RPMI8226 (cell line): ENCODE measurements around the gene MBD5.
"Not testable (repeated sequence)": the region's sequence is repeated elsewhere in the genome, so short reads cannot be mapped to it uniquely, and the experiment has no call there.

Experiments
- DNase-seq: peaks from one replicate; pipeline ENCODE4 v3.0.0-alpha.2; 2015

Gene MBD5

GRCh38 chr2:148021059-148021861 is at the start of gene MBD5:
TSS of gene MBD5 (plus strand) at chr2:148021091.
- peak; percentile 68 for DNase-seq

- no peak for DNase-seq
These were observed 44.8 kb upstream of the MBD5 start for GRCh38 chr2:147976102-147976501.

DNA sequence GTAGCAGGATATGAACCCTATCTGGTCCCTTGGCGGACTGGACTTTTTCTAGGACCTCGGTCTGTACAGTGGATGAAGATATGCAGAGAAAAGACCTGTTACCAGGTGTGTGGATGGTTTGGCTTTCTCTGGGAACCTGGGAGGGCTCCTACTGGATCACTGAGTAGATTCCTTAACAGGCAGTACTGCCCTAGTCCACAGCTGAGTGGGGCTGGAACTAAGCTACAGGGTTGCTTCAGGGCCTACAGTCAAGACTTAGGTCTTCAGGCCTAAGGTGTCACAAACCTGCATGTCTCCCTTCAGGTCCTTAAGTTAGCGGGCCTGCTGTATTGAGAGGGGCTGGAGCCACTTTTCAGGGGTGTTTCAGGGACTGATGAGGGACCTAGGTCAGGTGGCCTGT is 43.2 kb upstream of the MBD5 start:
- DNase-seq = no peak

DNA sequence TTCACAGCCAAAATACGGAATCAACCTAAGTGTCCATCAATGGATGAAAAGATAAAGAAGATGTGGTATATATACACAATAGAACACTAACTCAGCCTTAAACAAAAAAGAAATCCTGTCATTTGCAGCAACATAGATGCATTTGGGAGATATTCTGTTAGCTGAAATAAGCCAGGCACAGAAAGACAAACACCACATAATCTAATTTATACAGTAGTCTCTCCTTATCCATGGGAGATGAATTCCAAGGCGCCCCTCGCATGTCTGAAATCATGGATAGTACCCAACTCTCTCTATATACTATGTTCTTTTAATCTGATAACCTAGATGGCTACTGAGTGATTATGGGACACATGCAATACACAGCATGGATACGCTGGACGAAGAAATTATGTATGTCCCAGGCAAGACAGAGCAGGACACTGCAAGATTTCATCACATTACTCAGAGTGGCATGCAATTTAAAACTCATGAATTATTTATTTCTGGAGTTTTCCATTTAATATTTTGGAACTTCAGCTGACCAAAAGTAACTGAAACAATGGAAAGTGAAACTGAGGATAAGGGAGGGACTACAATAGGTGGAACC is 39.9 kb upstream of the MBD5 start:
- DNase-seq = no peak

GRCh38 chr2:147989102-147989501 is 31.8 kb upstream of the MBD5 start:
- no peak for DNase-seq

GRCh38 chr2:147989809-147990403 is 31.0 kb upstream of the MBD5 start:
- DNase-seq = peak; percentile 45

DNA sequence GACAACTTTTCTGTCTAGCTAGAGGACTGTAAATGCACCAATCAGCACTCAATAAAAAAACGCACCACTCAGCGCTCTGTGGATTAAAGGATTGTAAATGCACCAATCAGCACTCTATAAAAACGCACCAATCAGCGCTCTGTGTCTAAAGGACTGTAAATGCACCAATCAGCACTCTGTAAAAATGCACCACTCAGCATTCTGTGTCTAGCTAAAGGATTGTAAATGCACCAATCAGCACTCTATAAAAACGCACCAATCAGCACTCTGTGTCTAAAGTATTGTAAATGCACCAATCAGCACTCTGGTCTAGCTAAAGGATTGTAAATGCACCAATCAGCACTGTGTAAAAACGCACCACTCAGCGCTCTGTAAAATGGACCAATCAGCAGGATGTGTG is 25.9 kb upstream of the MBD5 start:
- not testable (repeated sequence) for DNase-seq

- DNase-seq = no peak
These were observed 24.1 kb upstream of the MBD5 start for GRCh38 chr2:147996828-147997227.

- no peak for DNase-seq
These were observed 22.7 kb upstream of the MBD5 start for GRCh38 chr2:147998203-147998602.

DNA sequence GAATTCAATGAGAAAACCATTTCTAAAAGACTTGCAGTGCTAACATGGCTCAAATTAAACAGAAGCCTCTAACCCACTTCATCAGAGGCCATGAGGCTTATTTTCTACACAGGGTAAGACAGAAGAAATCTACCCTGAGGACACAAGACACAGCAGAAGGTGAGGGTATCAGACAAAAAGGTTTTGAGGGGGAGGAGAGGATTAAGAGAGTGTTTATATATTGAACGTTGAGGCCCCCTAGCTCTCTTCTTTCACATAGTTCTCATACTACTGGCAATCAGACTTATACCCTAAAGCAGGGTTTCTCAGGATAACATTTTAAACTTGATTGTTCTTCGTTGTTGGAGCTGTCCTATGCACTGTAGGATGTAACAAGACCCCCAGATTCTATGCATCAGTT is 21.8 kb upstream of the MBD5 start:
- no peak for DNase-seq

- DNase-seq = no peak
These were observed 20.8 kb upstream of the MBD5 start for GRCh38 chr2:148000095-148000494.

DNA sequence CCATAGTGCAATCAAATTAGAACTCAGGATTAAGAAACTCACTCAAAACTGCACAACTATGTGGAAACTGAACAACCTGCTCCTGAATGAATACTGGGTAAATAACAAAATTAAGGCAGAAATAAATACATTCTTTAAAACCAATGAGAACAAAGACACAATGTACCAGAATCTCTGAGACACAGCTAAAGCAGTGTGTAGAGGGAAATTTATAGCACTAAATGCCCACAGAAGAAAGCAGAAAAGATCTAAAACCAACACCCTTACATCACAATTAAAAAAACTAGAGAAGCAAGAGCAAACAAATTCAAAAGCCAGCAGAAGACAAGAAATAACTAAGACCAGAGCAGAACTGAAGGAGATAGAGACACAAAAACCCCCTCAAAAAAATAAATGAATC is 18.5 kb upstream of the MBD5 start:
- DNase-seq = not testable (repeated sequence)

DNA sequence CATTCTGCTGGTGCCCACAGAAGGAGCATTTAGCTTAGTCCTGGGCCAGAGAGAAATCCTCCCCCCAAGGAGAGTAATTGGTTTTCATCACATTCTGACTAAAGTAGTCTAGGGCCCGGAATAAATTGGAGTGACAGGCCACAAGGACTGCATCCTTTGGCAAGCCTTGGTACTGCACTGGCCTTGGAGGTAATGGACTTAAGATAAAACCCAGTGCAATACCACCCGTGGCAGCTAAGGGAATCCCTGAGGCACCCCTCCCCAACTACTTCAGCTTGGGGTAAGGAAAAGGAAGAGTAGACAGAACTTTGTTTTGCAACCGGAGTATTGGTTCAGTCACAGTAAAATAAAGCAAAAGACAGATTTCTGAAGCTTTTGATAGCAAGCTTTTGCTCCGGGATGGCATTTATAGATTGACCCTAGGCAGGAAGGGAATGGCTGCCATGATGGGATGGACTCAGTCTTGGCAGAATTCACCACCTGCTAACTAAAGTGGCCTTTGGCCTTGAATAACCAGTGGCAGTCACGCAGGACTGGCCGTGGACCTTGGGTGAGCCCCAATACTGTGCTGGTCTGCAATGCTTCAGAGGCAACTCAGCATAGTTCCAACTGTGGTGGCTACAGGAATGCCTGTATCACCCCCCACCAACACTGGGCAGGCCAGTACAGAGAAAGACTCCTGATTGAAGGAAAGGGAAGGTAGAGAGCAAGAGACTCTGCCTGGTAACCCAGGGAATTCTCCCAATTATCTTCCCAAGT is 14.5 kb upstream of the MBD5 start:
- DNase-seq = no peak

GRCh38 chr2:148007219-148007900 is 13.5 kb upstream of the MBD5 start:
- DNase-seq = no peak

GRCh38 chr2:148008411-148008810 is 12.5 kb upstream of the MBD5 start:
- DNase-seq = not testable (repeated sequence)

GRCh38 chr2:148013876-148014275 is 7.0 kb upstream of the MBD5 start:
- DNase-seq = no peak

- DNase-seq = no peak
These were observed 6.3 kb upstream of the MBD5 start for GRCh38 chr2:148014616-148015015.

- DNase-seq = peak; percentile 99
These were observed 506 bp upstream of the MBD5 start, which contains the start of gene ORC4 for GRCh38 chr2:148020111-148021058. TSS of gene ORC4 (minus strand) at chr2:148020737. CDS start at chr2:147975958, 44,779 bp downstream.

DNA sequence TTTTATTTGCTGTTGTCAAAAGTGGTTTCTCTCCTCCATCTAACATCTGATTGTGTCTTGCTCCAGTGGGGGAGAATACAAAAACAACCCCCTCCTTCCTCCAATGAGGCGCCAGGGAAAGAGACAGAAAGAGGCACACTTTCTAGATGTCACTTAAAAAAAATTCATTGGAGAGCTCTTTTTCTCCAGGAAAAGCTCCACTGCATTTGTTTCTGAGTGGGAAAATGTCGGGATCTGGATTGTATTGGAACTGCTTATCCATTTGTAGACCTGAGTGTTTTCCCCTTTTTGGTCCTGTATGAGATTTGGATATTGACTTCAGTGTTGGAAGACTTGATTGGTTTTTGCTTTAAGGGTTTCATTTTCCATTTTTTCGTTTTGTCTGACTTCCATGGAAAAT is 995 bp downstream of the MBD5 start:
- no peak for DNase-seq

- no peak for DNase-seq
These were observed 1.5 kb downstream of the MBD5 start for GRCh38 chr2:148022351-148022750.

DNA sequence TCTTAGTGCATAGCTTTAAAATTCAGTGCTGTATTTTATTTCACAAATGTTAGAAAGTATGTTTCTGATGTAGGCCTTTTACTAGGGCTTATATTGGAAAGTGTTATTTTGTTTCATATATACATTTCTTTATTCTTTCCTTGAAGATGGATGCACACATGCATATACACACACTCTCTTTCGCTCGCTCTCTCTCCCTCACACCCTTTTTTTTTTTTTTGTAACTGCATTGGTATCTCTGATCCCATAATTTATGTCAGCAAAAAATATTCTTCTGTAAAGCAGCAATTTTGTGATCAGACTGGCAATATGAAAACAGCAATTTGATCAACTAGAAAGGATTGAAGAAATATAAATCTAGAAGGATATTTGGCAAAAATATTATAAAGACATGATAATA is 2.0 kb downstream of the MBD5 start:
- DNase-seq = no peak

GRCh38 chr2:148023861-148024260 is 3.0 kb downstream of the MBD5 start:
- DNase-seq = no peak
